Esophagus muscularis mucosa (tissue), 3 donors: ENCODE measurements around the gene CSMD2.

Experiments used
- POLR2A ChIP-seq: fragments of 450-650 bp; IDR thresholded peaks from one replicate; pipeline ENCODE4 v1.6.1; 2017; ENCODE audit warnings: antibody characterized with exemption, moderate library complexity, mild to moderate bottlenecking, low read depth
- TF ChIP-seq, protein P1 (sequence below), 3 experiments: fragments of 200-600 bp in 2 of 3; fragments of 450-650 bp in 1 of 3; sonication (generic) in 2 of 3; IDR thresholded peaks; one replicate each; pipeline ENCODE4 v1.5.1; 2017 to 2019; ENCODE audit warnings: antibody characterized with exemption in 3 of 3, mild to moderate bottlenecking in 2 of 3, moderate library complexity in 1 of 3

DNA sequence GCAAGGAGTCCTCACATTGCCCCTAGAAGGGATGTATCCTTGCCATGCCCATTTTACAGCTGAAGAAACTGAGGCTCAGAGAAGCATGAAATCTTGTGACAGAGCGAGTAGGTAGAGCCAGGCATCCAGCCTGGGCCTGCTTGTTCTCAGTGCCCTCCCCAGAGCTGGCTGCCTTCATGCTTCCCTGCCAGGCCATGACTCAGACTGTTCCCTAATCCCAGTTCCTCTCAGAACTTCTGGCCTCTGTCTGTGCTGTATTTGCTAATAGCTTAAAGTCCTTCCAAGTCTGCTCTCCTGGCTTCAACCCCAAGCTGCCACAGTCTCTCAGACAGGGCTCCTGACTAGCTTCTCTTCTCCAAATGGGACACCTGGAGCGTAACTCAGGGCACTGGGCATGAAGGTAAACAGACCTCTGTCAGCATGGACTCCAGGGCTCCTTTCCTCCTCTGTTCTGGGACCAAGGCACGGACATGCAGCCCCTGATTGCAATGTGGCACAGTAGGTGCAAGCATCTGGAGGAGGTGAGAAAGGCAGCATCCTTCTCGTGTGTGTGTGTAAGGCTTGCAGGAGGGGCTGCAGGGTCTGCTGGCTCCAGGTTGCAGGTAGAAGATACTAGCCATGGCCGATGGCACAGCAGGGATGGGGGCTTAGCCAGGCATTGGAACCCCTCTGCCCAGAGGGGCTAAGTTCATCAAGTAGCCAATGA is 178.5 kb downstream of the CSMD2 start:
- no peak for TF ChIP-seq POLR2A
- TF ChIP-seq, protein P1, sequence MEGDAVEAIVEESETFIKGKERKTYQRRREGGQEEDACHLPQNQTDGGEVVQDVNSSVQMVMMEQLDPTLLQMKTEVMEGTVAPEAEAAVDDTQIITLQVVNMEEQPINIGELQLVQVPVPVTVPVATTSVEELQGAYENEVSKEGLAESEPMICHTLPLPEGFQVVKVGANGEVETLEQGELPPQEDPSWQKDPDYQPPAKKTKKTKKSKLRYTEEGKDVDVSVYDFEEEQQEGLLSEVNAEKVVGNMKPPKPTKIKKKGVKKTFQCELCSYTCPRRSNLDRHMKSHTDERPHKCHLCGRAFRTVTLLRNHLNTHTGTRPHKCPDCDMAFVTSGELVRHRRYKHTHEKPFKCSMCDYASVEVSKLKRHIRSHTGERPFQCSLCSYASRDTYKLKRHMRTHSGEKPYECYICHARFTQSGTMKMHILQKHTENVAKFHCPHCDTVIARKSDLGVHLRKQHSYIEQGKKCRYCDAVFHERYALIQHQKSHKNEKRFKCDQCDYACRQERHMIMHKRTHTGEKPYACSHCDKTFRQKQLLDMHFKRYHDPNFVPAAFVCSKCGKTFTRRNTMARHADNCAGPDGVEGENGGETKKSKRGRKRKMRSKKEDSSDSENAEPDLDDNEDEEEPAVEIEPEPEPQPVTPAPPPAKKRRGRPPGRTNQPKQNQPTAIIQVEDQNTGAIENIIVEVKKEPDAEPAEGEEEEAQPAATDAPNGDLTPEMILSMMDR (IDR thresholded peaks at IDR 0.05): no peak
